Gastroesophageal sphincter (tissue), 3 donors: Measurements from ENCODE around the gene KIRREL1.

Source experiments
- CTCF ChIP-seq, 4 experiments: fragments of 200-600 bp in 2 of 4; fragments of 450-650 bp in 2 of 4; sonication (generic) in 1 of 4; IDR thresholded peaks; one replicate each; pipeline ENCODE4 v1.5.1; 2017 to 2019; ENCODE audit warnings: antibody characterized with exemption in 4 of 4, mild to moderate bottlenecking in 2 of 4, moderate library complexity in 2 of 4
- POLR2A ChIP-seq, 2 donors: fragments of 450-650 bp; IDR thresholded peaks; one replicate each; pipeline ENCODE4 v1.6.1; 2017; ENCODE audit warnings: antibody characterized with exemption in 2 of 2, mild to moderate bottlenecking in 2 of 2, moderate library complexity in 1 of 2

DNA sequence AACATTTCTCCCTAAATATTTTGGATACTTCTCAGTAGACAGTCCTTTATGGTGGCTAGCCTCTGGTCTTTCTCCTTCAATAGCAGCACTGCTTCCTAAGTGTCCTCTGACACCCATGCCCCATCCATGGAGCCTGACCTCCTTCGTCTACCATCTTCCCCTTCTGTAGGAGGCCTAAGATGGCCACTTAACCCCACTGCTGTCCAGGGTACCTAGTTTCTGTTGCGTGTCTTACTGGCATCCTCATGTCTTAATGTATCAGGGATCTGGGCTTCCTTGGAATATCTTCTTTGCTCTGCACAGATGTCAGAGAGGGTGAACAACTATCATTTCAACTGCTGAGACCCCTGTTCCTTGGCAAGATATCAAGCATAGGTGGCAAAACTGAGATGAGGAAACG is 5.4 kb upstream of the KIRREL1 start:
- TF ChIP-seq CTCF (IDR thresholded peaks at IDR 0.05) (no peak), POLR2A (IDR thresholded peaks at IDR 0.05) (no peak)
